HG03045 (cell line): ENCODE data around the gene PAPSS1.
"Not testable (repeated sequence)": the region's sequence is repeated elsewhere in the genome, so short reads cannot be mapped to it uniquely, and the experiment has no call there.

ENCODE experiments used
- ATAC-seq: cut with Tn5 transposase; IDR thresholded peaks from one replicate; pipeline ENCODE4 v1.9.1; 2021; ENCODE audit warnings: mild to moderate bottlenecking, moderate library complexity; ENCODE audit not compliant: unreplicated experiment

The PAPSS1 gene

DNA sequence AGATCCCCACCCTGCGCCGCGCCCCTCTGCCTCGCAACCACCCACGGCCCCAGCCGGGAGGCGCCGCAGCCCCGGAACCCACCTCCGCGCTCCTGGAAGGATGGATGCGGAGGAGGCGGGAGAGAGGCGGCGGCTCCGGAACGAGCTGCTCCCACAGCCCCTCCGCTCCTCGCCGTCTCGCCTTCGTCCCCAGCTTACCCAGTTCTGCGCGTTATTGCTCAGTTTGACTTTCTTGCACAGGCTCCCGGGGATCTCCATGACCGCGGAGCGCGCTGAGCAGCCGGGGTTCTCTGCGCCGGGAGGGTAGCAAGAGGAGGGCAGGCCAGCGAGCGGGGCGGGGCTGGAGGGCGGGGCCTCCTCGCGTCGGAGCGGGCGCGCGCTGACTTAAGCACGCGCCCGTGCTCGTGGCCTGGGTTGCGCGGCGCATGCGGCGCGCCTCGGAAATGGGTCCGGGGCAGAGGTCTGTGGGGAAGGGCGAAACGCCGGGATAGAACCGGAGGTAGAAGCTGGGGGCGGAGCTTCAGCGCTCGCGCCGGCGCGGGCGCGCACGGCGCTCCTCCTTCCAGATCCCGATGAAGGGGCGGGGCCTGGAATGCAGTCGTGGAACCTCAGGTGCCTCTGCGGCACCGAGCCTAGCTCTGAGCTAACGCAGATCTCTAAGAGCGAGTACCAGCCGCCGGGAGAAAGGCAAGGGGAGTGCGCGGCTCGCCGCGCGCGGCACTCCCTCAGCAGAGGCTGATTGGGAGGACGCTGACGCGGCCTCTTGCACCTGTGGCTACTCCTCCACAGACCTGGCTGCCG, at the start of gene PAPSS1:
Gene PAPSS1, minus strand, starts transcription at position 313 of the 801 bp plus-strand sequence. Its CDS starts 55 bp downstream, at position 258.
- peak; percentile 90 for ATAC-seq

DNA sequence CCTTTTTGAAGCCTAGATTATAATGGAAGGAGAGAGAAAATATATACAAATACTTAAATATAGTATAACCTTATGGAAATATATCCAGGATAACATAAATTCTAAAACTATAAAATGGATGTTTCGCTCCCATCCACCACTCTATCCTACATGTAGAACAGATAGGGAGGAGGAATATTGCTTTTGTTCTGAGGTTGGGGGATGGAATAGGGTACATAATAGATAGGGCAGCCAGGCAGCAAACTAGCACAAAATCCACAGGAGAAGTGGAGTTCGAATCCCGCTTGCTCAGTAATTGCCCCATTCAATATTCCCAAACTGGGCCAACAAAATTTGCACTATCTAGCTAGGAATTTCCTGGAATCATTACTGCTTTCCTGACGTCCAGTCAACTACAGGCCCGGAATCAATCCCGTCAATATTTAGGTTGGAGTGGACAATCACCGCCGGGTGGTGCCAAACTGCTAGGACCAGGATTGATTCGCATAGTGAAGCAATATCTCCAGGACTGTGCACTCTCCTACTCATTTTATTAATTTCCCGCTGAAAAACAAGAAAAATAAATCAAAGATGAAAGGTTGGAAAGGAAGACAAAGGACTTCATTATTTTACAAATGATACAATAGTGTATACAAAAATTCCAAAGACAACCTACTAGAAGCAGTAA, 40.4 kb upstream of the PAPSS1 start:
- no peak for ATAC-seq

DNA sequence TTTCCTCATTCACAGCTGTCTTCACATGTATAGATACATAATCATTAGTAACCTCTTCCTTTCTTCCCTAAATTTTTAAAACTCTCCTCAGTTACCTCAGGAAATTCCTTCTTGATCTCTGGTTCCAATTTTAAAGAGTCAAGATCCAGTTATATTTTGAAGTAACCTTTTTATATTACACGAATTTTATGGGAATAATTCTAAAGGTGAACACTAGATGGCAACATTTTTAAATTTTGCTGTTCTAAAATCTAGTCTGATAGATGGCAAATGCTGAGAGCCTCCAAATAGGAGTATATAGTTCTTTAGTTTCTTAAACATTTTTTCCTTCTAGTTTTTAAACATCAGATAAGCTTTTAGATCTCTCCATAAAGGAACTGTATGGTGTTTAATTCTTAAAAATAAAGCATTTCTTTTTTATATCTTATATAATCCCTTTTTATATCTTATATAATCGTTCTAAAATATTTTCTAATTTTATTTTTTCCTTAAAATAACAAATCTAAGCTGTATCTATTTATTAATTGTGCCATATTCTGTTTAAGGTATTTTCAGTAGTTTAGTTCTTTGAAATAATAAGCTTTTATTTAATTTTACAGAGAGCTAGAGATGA, 37.9 kb upstream of the PAPSS1 start:
- no peak for ATAC-seq

DNA sequence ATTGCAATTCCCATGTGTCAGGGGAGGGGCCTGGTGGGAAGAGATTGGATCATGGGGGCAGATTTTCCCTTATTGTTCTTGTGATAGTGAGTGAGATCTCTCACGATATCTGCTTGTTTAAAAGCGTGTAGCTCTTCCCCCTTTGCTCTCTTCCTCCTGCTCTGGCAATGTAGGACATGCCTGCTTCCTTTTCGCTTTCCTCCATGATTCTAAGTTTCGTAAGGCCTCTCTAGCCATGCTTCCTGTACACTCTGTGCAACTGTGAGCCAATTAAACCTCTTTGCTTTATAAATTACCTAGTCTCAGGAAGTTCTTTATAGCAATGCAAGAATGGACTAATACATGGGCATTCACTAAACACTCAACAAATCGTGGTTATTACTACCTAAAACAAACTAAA, 37.2 kb upstream of the PAPSS1 start:
- ATAC-seq: no peak

DNA sequence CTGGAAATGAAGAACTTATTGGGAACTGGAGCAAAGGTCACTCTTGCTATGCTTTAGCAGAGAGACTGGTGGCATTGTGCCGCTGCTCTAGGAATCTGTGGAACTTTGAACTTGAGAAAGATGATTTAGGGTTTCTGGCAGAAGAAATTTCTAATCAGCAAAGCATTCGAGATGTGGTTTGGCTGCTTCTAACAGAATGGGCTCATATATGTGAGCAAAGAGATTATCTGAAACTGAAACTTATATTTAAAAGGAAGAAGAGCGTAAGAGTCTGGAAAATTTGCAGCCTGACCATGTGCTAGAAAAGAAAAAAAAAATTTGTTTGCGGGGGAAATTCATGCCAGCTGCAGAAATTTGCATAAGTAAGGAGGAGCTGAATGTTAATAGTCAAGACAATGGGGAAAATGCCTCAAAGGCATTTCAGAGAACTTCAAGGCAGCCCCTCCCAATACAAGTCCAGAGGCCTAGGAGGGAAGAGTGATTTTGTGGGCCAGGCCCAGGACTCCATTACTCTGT, 35.9 kb upstream of the PAPSS1 start:
- no peak for ATAC-seq

DNA sequence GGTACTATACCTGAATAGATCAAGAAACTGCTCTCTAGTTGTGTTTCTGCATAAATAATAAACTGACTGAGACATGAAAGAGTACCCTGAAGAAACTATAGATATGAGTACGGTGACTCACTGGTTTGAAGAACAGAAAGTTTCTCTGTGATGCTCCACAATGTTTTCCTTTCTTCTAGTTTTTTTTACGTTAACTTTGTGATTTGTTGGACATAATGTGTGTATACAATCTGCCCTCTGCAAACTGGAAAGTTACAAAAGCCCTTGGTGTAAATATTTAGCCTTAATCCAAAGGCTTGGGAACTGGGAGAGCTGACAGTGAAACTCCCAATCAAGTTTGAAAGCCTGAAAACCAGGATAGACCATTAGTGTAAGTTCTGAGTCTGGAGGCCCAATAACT, 31.6 kb upstream of the PAPSS1 start:
- no peak for ATAC-seq

DNA sequence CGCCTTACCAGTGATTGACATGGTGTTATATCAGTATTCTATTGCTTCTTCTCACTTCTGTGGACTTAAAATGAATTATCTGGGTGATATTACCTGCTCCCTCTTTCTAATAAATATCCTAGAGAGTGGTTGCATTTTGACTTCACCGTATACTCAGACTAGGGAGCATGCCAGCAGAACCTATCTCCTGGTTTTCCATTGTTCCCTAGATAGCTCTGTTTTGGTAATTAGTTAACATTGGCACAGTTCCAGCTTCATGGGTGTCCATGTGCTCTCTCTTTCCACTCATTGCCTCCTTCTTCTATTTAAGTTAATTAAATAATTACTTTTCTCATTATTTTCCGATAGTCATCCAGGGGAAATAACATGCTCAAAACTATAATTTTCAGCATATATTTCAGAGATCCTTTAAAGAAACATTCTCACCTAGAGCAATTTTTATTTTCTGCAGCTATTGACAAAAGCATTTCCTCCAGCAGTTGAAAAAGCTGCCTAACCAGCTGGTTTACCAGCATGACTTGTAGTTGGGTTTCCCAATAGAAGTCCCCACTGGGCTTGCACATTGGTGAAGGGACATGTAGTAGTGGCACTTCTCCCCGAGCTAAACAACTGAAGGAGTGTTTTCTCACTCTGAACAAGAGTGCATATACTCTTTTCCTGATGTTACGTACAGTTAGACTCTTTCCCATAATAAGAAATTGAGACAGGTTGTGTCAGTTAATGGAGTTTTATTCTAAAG, 27.9 kb upstream of the PAPSS1 start:
- ATAC-seq: no peak

DNA sequence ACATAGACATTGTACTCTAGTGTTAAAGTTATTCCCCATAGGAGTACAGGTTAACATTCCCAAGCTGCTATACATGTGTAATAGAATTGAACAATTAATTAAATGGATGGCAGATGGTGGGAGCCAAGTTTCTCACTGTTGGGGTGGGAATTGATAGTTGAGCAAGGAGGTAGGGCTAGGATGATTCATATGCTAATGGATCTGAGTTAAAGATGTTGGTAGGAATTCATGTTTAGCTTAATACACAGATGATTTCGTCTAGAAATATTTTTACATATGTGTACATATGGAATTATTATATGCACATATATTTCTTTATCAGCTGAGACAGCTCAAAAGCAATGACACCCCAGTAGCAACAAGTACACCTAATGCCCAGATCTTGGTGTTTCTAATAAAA, 26.1 kb upstream of the PAPSS1 start:
- ATAC-seq: no peak

DNA sequence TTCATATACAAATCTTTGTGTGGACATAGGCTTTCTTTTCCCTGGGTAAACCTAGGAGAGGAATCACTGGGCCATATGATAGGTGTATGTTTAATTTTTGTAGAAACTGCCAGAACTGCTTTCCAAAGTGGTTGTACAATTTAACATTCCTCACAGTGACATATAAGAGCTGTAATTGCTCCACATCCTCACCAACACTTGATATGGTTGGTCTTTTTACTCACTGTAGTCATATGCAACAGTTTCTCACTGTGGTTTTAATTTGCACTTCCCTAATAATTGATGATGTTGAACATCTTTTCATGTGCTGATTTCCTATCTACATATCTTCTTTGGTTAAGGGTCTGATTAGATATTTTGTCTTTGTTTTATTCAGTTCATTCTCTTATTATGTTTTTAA, 24.5 kb upstream of the PAPSS1 start:
- no peak for ATAC-seq

DNA sequence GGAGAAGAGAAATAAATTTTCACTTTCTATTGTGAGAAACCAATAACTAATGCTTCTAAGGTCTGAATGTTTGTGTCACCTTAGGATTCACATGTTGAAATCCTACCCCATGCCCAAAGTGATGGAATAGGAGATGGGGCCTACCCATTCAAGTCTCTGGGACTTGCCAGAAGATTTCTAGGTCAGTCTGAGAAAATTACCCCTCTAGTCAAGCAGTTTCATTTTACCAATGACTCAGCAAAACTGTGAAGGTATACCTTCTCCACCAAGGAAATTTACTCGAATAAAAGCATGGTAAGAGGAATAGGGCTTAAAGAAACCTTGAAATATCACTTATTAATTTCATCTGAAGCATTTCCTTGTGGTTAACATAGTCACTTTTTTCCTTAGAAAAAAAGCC, 23.5 kb upstream of the PAPSS1 start:
- peak; percentile 69 for ATAC-seq

DNA sequence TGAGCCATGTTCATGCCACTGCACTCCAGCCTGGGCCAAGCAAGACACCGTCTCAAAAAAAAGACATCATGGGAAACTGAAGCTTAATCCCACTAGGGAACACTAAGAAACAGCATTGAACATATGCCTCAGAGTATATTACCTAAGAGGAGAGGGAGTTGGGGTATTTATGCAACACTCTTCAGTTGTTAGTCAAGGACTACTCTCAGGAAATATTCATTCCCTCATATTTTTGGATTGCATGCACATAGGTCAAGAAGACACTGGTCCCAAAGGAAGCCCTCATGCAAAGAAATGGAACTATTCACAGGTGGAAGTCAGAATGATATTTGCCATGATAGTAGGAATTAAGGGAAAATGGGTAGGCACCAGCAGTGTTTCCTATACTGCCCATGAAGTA, 22.8 kb upstream of the PAPSS1 start:
- ATAC-seq: no peak

DNA sequence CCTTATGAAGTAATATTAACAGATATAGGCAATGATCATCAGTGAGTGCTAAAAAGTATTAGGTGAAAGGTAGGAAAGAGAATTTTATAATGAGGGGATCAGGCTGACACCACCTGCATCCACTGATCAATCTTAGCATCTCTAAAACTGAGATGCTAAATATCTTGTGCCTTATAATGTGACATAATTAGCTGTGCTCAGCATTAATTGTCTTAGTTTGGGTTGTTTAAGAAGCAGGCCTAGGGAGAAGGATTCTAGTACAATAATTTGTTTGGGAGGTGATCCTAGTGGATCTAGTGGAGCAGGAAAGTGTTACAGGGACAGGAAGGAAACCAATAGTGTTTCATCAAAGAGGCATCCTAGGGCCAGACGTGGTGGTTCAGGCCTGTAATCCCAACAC, 22.2 kb upstream of the PAPSS1 start:
- ATAC-seq: no peak

DNA sequence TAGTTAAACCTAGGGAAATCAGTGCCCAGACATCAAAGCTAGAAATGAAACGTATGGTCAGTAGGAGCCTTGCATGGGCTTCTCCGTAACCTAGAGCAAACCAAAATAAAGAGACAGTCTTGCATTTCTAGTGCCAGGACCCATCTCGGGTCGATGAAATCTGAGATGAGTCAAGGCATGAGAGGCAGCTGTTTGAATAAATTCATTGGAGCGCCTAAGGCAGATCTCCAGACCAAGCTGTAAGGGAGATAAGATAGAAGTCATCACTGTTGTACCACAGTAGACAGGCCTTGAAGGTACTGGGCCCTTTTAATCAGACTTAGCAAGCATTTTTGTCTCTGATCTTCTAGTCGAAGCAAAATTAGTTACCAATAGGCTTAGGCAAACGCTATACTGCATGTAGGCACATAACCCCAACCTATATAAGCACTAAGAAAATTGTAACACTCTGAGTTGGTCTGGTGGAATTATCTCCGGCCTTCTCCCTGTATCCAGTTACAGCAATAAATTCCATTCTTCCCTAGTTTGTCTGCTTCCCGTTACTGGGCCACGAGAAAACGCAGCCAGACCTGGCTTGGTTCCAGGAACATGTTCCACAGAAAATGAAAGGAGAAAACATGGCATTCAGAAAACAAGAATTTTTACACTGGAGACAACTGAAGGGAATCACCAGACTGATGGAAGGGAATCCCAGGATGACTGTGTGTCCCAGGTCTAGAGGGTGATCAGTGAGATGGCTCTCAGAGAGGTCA, 21.1 kb upstream of the PAPSS1 start:
- ATAC-seq: no peak

DNA sequence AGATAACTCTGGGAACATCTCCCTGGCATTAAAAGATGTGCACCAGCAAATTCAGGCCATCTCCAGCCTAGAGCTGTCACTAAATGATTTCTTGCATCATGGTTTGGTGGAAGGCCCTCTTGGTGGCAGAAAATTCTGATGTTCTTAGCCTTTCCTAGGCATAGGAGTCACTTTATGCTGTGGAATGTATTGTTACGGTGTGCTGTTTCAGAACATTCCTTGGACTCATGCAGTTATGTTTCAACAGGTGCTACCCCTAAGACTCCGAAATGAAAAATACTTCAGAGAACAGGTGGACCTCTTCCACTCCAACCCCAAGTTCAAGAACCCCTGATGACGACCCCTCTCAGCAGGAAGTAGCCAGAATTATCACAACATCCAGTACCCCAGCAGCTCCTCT, 20.3 kb upstream of the PAPSS1 start:
- ATAC-seq: no peak

DNA sequence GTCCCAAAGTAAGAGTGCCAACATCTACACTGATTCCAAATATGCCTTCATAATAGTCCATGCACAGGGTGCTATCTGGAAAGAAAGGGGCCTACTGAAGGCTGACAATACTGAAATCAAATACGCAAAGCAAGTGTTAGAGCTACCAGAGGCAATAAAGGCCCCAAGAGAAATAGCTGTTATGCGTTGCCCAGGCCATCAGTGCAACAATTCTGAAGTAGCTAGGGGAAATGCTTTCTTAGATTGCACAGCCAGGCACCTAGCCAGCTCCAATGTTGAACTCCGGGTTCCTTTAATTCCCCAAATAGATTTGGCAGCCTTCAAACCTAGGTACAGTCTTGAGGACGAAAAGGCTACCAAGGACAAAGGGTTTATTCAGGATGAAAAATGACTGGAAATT, 17.4 kb upstream of the PAPSS1 start:
- ATAC-seq: no peak

DNA sequence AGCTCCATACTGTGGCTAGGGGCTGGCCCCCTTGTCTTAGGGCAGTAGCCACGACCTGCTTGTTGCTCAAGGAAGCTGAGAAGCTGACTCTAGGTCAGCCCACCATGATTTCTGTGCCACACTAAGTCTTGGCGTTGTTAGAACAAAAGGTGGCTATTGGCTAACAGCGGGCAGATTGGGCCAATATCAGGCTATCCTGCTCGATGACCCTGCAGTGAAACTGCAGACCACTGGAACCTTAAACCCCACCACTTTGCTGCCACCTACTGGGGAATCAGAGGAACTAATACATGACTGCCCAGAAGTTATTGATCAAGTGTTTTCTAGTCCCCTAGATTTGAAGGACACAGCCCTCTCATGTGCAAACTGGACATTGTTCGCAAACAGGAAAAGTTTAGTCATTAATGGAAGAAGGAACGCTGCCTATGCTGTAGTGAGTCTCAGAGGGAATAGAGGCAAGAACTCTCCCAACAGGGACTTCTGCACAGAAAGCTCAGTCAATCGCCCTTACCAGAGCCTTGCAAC, 17.0 kb upstream of the PAPSS1 start:
- peak; percentile 58 for ATAC-seq

DNA sequence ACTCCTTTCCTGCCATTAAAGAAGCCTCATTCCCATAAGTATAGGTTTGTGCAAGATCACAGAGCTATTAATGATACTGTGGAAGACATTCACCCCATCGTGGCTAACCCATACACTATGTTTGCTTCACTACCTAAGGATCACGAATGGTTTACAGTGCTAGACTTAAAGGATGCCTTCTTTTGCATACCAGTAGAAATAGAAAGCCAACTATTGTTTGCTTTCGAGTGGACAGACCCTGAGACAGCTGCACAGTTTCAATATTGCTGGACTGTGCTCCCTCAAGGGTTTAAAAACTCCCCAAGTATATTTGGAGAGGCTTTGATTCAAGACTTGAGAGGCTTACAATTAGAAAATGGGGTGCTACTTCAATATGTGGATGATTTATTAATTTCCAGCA, 16.0 kb upstream of the PAPSS1 start:
- peak; percentile 62 for ATAC-seq

DNA sequence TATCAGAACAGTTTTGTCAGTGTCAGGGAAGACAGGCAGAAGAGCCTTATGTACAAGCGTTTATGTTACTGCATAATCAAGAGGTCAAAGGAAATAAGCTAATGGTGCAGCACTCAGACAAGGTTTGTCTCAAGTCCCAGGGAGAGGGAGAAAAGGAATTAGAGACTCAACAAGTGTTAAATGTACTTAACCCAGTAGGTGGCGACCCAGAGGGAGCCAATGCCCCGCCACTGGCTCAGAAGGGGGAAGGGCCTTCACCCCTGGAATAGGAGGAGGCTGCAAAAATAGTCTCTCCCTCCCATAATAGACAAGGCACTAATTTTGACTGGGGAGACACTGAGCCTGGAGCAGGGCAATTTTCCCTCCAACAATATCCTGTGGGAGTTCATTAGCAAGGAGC, 14.1 kb upstream of the PAPSS1 start:
- ATAC-seq: no peak

DNA sequence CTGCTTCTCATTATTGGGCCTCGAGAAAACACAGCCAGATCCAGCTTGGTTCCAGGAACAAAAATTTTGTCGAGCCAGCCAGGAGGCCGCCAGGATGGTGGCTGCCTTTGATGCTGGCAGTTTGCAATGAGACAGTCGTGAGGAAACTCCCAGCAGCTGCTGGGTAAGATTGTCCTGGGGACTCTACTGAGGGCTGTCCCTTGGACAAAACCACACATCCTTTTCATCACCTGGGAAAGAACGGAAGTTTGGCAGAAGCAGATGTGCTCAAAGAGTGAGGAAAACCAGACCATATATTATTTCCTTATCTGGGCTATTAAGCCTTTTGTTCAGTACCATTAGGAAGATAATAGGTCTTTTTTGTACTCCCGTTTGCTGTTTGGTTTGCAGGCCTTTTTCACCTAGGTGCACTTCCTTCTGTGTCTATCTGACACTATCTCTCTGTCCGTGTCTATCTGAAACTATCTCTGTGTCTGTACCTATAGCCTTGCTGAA, 13.4 kb upstream of the PAPSS1 start:
- no peak for ATAC-seq

DNA sequence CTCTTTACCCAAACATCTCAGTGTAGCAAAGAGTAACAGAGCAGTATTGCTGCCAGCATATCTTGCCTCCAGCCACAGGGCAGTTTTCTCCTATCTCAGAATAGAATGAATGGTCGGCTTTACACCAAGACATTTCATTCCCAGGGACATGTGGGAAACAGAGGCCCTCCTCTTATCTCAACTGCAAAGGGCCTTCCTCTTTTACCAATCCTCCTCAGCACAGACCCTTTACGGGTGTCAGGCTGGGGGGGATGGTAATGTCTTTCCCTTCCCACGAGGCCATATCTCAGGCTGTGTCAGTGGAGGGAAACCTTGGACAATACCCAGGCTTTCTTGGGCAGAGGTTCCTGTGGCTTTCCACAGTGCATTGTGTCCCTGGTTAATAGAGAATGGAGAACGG, 9.0 kb upstream of the PAPSS1 start:
- not testable (repeated sequence) for ATAC-seq
